GM23248 (cell line): Measurements from ENCODE around the gene STAMBPL1.

Experiments
- EZH2 ChIP-seq: fragments of 200-600 bp; sonication (generic); IDR thresholded peaks from 2 replicates; pipeline ENCODE4 v1.6.1; 2018; ENCODE audit warnings: antibody characterized with exemption, mild to moderate bottlenecking; ENCODE audit not compliant: insufficient read depth, poor library complexity, severe bottlenecking
- EZH2phosphoT487 ChIP-seq: fragments of 200-600 bp; sonication (generic); IDR thresholded peaks from 2 replicates; pipeline ENCODE4 v1.6.1; 2018; ENCODE audit warnings: antibody characterized with exemption, moderate library complexity, mild to moderate bottlenecking, low read depth; ENCODE audit not compliant: insufficient read depth

DNA sequence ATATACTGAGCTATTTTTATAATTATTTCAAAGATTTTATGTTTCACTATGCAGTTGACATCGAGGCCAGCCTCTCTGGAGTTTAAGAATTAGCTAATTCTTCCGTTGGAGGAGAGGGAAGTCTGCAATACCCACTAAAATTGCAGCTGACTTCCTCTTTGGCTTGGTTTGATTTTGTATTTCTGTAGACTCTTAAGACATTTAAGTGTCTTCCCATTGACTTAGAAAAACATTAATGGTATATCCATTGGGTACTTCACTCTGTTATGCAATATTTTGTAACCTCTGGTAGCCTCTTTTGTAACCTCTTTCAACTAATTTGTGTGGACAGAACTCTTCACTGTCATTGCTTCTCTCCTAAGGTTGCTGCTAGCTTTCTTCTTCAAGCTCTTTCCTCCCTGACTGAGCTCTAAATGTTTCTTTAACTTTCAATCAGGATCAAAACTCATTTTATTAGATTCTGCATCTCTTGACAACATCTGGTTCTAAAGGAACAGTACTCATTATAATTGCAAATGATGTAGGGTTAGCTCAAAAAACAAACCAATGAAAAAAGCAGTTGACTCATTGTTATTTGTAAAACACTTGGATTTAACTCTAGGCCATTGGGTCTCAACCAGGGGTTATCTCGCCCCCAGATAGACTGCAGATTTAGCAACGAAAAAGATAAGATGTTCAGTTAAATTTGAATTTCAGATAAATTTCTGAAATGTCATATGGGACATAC is 26.7 kb upstream of the STAMBPL1 start:
- TF ChIP-seq EZH2phosphoT487 (no peak), EZH2 (no peak)
